Stimulated activated CD8-positive, alpha-beta memory T cell treated with anti-CD3 and anti-CD28 coated beads, Interleukin-7, amount 100 ng/mL, for 1 hour (primary cell): Measurements from ENCODE around the gene RUNDC1.
"Not testable (repeated sequence)": the region's sequence is repeated elsewhere in the genome, so short reads cannot be mapped to it uniquely, and the experiment has no call there.

Experiments used
- DNase-seq, 2 donors: peaks; one replicate each; pipeline ENCODE4 v3.0.0-alpha.2; 2020; ENCODE audit warnings: low read depth in 2 of 2

The RUNDC1 gene

DNA sequence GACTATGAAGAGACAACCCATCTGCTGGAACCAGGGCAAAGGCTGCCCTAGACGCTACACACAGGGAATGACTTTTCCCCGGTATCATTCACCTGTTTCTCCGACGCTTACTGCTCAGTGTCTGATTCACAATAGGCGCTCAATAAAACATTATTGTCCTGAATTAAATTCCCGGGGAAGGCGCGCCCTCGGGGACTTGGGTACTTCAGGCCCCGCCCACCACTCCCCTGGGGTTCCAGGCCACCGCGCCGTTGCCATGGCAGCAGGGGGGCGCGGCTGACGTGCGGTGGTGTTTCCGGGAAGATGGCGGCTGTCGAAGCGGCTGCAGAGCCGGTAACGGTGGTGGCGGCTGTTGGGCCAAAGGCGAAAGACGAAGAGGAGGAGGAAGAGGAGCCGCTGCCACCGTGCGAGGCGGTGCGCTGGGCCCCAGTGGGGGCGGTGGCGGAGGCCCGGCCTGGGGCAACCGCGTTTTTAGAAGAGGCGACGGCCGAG, at the start of gene RUNDC1:
Gene RUNDC1 (plus strand): TSS at position 292 of the 492 bp plus-strand sequence. CDS start 12 bp downstream, at position 304.
- peak; percentile 82 to 86 for DNase-seq

DNA sequence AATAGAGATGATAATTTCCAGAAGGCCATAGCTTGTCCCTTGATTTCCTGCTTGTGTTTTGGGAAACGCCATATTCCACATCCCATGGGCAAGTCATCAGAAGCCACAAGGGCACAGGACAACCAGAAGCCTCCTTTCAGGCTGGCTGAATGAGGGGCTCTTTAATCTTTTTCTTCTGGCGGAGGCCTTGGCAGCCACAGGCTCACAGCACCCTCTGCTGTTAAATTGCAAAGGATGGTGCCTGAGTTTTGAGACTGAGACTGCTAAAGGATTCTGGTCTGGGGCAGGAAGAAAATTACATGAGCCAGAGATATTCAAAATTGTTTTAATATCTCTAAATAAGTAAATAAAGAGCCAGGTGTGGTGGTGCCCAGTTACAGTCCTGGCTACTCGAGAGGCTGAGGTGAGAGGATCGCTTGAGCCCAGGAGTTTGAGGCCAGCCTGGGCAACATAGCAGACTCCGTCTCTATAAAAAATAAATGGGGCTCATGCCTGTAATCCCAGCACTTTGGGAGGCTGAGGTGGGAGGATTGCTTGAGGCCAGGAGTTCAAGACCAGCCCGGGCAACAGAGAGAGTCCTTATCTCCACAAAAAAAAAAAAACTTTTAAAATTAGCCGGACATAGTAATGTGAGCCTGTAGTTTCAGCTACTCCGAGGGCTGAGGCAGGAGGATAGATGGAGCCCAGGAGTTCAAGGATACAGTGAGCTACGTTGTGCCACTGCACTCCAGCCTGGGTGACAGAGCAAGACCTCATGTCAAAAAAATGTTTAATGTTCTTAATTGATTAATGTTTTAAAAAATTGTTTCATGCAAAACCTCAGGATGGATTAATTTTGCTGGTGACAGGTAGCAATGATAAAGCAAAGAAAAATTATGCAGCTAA, 42.4 kb upstream of the RUNDC1 start:
- no peak for DNase-seq

DNA sequence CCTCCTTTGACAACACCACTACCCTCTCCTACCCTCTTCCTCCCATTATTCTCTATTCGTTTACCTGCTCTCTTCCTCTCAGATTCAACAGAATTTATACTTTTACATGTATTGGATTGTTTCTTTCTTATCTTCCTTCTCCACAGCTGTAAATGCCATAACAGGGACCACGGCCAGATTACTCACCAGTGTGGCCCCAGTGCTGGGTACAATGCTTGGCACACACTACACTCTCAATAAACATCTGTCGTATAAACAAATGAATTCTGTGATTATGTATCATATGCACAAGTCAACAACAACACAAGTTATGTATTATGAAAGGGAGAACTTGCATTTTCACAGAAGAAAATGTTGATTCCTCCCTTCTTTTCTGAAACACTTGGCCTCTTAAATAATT, 36.2 kb upstream of the RUNDC1 start:
- no peak for DNase-seq

DNA sequence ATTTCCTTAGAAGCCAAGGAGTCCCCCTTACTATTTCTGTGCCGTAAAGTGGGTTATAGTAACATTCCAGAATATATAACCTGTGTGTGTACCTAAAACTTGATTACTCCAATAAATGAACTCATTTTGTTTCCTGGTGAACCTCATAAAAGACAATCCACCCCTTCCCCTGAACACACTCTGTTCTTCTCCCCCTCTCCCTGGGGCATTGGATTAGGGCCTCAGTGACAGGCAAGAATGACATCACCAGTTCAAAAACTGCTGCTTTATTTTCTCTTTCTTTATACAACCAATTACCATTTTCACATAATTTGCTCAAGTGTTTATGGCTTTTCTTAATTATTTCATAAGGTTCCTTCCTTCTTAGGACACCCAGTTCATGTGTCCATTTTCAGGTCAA, 33.6 kb upstream of the RUNDC1 start:
- DNase-seq, result no peak

DNA sequence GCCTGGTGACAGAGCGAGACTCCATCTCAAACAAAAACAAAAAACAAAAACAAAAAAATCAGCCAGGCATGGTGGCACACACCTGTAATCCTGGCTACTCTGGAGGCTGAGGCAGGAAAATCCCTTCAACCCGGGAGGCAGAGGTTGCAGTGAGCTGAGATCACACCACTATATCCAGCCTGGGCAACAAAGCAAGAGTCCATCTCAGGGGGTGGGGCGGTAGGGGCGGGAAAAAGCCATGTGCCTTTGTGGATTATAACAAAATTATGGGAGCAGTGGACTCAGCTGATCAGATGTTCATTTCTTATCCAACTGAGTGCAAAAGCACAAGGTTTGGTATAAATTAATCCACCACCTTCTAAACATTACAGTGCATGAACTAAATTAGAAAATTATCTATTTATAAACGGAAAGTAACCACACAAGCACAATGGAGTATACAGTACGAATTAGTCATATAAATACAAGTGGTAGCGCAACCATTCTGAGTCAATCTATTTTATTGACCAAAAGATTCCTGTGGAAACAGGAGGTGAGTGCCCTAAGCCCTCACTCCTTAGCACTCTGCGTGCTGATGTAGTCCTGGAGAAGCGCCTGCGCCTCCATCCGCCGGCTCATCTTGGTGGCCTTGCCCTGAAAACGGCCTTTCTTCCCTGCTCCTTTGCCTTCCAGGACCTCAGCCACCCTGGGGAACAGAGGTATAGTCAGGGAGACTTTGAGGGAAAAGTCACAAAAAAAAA, 30.2 kb upstream of the RUNDC1 start:
- no peak for DNase-seq

DNA sequence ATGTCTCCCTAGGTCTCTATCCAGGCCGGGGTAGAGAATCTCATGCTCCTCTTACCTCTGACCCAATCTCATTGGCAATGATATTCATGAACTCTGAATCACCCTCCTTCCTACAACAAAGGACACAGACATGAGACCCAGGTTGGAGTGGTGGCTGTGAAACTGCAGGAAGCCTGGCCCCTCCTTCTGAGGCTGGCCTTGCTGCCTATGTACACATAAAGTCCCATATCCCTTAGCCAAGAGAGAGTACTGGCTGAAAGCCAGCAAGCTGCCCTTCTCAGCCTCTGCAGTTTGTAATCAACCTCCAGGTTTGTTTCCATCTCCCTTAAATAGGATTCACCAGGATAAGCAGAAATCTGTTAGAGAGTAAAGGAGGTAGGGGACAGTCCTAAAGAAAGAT, 26.7 kb upstream of the RUNDC1 start:
- no peak for DNase-seq

DNA sequence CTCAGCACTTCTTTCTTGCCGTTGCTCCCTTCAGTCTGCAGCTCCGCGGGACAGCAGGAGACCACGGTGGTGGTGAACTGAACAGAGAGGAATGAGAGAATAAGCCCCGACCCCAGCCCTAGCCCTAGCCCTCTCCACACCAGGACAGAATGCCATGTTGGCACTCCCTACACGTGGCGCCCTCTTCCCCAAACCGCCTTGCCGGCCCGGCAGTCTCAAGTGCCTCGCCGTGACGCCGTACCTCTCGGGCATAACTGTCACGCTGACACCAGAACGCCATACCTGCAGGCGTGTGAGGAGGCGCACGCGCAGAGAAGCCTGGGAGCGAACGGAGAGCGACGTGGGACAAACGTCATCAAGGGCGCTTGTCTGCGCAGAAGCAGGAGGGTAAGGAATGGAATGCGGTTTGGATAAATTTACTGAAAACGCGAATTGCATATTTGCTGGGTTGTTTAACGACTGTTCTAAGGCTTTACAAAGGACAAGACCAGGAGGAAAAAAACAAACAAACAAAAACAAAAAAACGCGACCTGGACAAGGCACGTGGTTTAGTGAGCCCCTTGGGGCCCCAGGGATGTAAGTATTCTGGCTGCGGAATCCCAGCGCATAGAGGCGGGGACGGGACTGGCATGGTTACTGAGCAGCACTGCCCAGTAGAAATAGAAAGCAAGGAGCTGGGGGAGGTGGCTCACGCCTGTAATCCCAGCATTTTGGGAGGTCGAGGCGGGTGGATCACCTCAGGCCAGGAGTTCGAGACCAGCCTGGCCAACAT, 16.0 kb upstream of the RUNDC1 start, which contains the start of gene AARSD1:
Gene AARSD1 (minus strand): TSS at position 294 of the 772 bp plus-strand sequence. CDS start 14 bp downstream, at position 280.
- DNase-seq, result peak; percentile 70 to 80

DNA sequence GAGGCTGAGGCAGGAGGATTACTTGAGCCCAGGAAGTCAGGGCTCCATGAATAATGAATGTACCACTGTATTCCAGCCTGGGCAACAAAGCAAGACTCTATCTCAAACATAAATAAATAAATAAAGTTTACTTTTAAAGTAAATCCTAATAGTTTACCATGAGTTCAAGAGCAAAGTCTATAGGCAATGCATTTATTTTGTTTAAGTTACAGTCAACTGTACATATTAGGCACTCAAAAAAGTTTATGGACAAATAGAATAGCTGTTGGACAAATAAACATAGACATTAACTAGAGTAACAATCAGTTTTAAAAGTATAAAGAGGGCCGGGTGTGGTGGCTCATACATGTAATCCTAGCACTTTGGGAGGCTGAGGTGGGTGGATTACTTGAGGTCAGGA, 12.4 kb upstream of the RUNDC1 start:
- no peak for DNase-seq

DNA sequence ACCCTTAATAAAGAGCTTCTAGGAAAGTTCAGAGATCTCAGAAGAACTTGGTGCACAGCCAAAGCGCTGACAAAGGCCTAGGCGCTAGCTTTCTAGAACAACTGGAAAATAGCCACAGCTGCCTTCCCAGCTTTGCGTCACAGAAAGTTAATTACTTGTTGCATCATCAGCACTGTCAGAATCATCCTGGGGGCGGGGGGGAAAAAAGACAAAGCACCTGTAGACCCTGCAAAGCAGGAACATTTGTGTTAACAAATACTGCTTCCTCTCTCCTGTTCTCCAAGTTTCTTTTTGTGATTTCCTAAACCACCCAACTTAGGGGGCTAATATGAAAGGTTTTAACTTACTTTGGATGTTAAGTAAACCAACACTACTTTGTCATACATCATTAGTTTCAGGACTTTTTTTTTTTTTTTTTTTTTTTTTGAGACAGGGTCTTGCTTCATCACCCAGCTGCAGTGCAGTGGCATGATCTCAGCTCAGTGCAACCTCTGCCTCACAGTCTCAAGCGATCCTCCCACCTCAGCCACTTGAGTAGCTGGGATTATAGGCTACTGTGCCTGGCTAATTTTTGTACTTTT, 11.3 kb upstream of the RUNDC1 start:
- DNase-seq, result no peak

DNA sequence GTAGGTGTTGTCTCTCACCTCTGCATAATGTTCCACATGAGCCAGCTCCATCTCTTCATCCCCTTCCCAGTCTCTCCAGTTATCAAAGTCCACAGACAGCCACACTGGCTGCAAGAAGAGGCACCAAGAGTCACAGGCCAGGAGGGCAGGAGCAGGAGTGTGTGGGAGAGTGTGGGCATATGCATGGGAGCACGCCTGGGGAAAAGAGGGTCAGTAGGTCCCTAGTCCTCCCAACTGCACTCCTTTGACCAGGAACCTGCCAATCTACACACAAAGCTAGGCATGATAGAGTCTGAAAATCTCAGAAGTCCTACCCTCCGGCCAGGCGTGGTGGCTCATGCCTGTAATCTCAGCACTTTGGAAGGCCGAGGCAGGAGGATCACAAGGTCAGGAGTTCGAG, 8.8 kb upstream of the RUNDC1 start:
- no peak for DNase-seq

DNA sequence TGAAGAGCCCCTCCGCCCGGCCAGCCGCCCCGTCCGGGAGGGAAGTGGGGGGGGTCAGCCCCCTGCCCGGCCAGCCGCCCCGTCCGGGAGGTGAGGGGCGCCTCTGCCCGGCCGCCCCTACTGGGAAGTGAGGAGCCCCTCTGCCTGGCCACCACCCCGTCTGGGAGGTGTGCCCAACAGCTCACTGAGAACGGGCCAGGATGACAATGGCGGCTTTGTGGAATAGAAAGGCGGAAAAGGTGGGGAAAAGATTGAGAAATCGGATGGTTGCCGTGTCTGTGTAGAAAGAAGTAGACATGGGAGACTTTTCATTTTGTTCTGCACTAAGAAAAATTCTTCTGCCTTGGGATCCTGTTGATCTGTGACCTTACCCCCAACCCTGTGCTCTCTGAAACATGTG, 7.0 kb upstream of the RUNDC1 start:
- not testable (repeated sequence) for DNase-seq

DNA sequence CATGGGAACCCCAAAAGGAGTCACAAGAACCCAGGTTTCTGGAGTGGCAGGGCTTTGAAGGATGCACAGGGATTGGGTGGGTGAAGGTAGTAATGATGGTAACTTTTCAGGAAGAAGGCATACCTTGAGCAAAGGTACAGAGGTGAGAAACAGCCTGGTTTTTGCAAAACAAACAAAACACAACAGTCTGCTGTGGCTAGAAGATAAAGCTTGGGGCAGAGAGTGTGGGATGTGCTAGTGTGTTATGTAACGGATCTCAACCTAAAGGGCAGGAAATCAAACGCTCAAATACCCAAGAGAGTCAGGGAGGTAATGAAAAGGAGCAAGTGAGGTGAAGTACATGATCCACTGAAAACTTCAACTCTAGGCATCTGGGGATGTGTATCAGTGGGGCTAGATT, 5.1 kb upstream of the RUNDC1 start:
- no peak for DNase-seq

DNA sequence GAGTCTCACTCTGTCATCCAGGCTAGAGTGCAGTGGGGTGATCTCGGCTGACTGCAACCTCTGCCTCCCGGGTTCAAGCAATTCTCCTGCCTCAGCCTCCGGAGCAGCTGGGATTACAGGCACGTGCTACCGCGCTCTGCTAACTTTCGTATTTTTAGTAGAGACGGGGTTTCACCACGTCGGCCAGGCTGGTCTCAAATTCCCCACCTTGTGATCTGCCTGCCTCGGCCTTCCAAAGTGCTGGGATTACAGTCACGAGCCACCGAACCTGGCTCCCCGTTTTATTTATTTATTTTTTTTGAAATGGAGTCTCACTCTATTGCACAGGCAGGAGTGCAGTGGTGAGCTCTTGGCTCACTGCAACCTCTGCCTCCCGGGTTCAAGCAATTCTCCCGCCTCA, 4.7 kb upstream of the RUNDC1 start:
- DNase-seq, result not testable (repeated sequence)

DNA sequence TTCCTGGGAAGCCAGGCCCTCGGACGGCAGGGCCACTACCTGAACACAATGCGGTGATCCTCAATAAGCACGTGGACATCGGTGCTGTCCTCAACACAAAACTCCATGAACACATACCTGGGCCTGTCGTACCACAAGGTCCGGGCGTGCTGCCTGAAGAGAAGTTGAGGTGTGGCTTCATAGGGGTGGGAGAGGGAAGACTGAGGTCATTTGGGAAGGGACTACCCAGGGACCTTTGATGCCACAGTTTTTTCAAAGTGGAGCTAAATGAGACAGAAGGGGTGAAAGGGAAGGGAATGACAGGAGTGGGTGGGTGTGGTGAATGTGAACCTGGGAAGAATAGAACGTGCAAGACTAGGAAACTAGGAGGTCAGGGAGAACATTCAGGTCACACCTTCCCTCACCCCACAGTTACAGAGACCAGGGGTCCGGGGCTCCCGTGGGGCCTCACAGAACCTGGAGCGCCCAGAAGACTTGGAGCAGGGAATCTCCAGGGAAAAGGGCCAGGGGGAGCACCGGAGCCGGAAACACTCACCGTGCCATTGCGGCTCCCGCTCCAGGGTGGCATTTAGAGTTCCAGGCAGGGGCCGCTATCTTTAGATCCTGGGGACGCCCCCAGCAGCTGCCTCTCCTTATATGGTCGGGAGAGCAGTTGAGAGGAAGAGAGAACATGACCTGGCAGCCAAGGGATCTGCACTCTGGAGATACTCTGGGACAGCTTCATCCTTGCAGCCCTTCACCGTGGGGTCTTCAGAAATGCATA, 673 bp upstream of the RUNDC1 start, which contains the start of gene PTGES3L:
Gene PTGES3L (minus strand): TSS at position 570 of the 763 bp plus-strand sequence. CDS start 27 bp downstream, at position 543.
- no peak for DNase-seq

DNA sequence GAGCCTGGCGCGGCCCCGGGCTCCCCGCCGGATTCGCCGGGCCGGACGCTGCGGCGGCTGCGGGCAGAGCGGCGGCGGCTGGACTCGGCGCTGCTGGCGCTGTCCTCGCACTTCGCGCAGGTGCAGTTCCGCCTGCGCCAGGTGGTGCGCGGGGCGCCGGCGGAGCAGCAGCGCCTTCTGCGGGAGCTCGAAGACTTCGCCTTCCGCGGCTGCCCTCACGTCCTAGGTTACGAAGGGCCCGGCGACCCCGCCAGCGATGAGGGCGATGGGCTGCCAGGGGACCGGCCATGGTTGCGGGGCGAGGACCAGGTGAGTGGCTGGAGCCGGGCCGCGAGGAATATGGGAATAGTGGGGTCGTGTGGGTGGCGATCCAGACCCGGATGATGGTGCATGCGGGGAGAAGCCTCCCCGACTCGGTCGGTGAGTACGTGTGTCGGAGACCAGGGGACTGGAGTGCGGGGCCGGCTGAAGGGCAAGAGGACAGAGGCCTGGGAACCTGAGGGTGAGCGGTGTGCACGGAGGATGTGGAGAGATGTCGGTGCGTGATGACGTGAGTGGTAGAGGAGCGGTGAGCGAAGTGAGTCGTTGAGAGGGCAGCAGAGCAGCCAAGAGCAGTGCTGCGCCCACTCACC, 517 bp downstream of the RUNDC1 start:
- DNase-seq, result peak in 1 of 2 donors; percentile 29

DNA sequence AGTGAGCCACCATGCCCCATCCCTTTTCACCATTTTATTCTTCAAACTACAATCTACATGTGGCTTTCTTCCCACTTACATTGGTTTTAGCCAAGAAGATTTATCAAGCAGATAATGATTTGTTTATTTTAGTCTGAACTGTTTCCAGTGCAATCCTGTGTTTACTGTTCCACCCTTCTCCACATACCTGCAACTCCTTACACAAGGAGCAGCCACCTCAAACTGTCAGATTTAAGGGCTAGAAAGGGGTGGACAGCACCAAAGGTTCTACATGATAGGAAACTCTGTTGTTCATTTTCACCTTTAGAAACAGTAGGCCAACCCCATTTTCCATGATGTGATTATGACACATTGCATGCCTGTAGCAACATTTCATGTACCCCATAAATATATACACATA, 1.9 kb downstream of the RUNDC1 start:
- DNase-seq, result no peak

DNA sequence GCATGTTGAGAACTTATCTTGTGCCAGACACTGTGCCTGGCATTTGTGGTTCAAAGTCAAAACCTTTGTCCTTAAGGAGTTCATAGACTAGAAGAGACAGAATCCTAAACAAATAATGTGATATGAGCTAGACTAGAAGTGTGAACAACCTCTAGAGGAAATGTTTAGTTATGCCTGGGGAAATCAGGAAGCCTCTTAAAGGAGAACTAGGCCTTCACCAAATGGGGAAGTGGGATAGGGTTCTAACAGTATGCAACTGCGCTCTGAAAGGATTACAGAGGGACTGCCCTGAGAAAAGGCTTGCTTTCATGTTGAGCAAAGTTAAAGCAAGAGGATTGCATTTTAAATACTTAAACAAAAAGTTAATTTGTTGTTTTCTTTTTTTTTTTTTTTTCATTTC, 4.9 kb downstream of the RUNDC1 start:
- no peak for DNase-seq

DNA sequence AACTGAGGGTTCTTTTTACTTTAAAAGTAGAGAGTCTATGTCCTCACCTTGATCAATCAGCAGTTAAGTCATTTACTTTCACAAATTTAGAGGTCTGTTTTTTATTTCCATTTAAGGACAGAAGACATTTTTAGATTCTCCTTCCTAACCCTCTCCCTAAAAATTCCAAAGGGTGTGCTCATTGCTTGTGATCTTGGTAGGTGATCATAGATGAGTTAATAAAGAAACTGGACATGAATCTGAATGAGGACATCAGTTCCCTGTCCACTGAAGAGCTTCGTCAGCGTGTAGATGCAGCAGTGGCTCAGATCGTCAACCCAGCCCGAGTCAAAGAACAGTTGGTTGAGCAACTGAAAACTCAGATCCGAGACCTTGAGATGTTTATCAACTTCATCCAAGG, 8.8 kb downstream of the RUNDC1 start:
- no peak for DNase-seq

DNA sequence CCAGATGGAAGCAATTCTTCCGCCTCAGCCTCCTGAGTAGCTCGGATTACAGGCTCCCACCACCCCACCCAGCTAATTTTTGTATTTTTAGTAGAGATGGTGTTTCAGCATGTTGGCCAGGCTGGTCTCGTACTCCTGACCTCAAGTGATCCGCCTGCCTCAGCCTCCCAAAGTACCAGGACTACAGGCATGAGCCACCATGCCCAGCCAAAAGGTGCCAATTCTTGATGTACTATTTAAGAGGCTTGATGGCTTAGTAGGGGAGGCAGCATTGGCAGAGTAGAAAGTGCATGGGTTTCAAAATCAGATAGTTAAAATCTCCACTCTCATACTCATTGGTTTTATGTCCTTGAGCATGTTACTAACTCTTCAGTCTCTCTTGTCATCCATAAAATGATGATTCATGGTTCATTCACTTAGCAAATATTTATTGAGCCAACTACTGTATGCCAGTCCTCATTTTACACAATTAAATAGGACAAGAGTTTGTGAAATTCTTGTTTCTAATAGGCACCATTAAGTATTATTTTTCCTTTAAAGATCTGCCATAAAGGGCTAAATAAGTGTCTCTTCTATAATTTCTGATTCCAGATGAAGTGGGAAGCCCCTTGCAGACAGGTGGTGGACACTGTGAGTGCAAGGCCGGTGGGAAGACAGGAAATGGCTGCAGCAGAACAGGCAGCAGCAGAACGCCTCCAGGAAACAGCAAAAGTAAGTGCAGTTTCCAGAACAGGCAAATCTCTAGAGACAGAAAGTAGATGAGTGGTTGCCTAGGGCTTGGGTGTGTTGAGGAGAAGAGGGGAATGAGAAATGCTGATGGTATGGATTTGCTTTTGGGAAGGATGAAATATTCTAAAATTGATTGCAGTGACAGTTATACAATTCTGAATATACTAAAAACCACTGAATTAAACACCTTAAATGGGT, 9.6 kb downstream of the RUNDC1 start:
- DNase-seq, result no peak
